K562 (cell line): ENCODE data around the gene C14orf180. TPM values are rescaled to one million over a fixed set of nuclear protein-coding genes. Genes with fewer than 3 reads are reported as not detected.
A peak's percentile ranks its signal among the peaks of the same experiment; 100 is the strongest.

Experiments used
- ATAC-seq: fragments of 200-7000 bp; cut with Tn5 transposase; 3 replicates; pipeline ENCODE4 v1.9.1; 2020; ENCODE audit warnings: moderate library complexity
- BruUV-seq: library from RNA; stranded (reverse); fragments of 400-500 nt; replicated peaks from 2 replicates; lab custom pipeline; 2021; lab: Mats Ljungman, UMichigan
- CTCF ChIA-PET: fragments of 300-600 bp; formaldehyde crosslinking; extraction: SDS; loops from one replicate; lab custom pipeline; 2021; ENCODE audit warnings: low intra/inter-chr PET ratio; lab: Yijun Ruan, JAX
- POLR2A ChIA-PET: fragments of 300-600, 350-650 bp; sonication (Branson Sonifier 250); formaldehyde crosslinking; extraction: SDS; loops from one replicate; lab custom pipeline; 2021; ENCODE audit warnings: antibody characterized with exemption, inconsistent platforms; lab: Yijun Ruan, JAX
- DNase-seq, 4 experiments: peaks; one replicate each; pipeline versions ENCODE4 v3.0.0 to v3.0.0-alpha.2; 2011 to 2018; ENCODE audit warnings: low spot score in 3 of 4, mixed read lengths in 3 of 4; ENCODE audit errors: extremely low read depth in 1 of 4
- FAIRE-seq: peaks from 2 replicates; lab custom pipeline; 2011; peaks lifted over from hg19 to GRCh38; lab: Jason Lieb, UNC
- H2AFZ ChIP-seq: 2 replicates; pipeline ENCODE4 v1.6.0; 2011; ENCODE audit warnings: low read depth, low read length, control low read depth, inconsistent platforms
- H3K27ac ChIP-seq: fragments of 200-600 bp; 3 replicates; pipeline ENCODE4 v1.8.0; 2011; ENCODE audit warnings: low read depth, mild to moderate bottlenecking, control low read depth, inconsistent platforms, low read length, moderate library complexity, mixed read lengths; ENCODE audit errors: extremely low read depth
- H3K27me3 ChIP-seq, 2 experiments: fragments of 300-600 bp in 1 of 2; 2 replicates in 1 of 2; 3 replicates in 1 of 2; pipeline versions ENCODE4 v1.6.0 to v1.8.0; 2011; ENCODE audit warnings: inconsistent platforms in 2 of 2, low read length in 2 of 2, mild to moderate bottlenecking in 1 of 2, mixed read lengths in 1 of 2, moderate library complexity in 1 of 2; ENCODE audit not compliant: control insufficient read depth in 2 of 2, insufficient read depth in 2 of 2
- H3K36me3 ChIP-seq: fragments of 300-600 bp; 3 replicates; pipeline ENCODE4 v1.8.0; 2011; ENCODE audit warnings: mild to moderate bottlenecking, low read length, inconsistent platforms; ENCODE audit not compliant: control insufficient read depth, insufficient read depth
- H3K4me1 ChIP-seq, 2 experiments: fragments of 200-600 bp in 1 of 2; replicated peaks in 1 of 2; 2 replicates in 1 of 2; 3 replicates in 1 of 2; pipeline versions ENCODE4 v1.5.1 to v1.8.0; 2011; ENCODE audit warnings: inconsistent platforms in 2 of 2, low read length in 2 of 2, mild to moderate bottlenecking in 1 of 2, mixed read lengths in 1 of 2, moderate library complexity in 1 of 2; ENCODE audit not compliant: control insufficient read depth in 2 of 2, insufficient read depth in 2 of 2
- H3K4me2 ChIP-seq: 2 replicates; pipeline ENCODE4 v1.6.1; 2011; ENCODE audit warnings: low read length, control low read depth, inconsistent platforms, mixed read lengths; ENCODE audit not compliant: insufficient read depth
- H3K4me3 ChIP-seq: fragments of 200-600 bp; sonication (generic), shearing (Covaris generic); 2 replicates; pipeline ENCODE4 v1.5.1; 2016; ENCODE audit warnings: control low read depth, inconsistent platforms
- H3K79me2 ChIP-seq: fragments of 200-600 bp; 3 replicates; pipeline ENCODE4 v1.8.0; 2011; ENCODE audit warnings: low read length, inconsistent platforms; ENCODE audit not compliant: control insufficient read depth, insufficient read depth
- H3K9ac ChIP-seq, 2 experiments: 2 replicates each; pipeline versions ENCODE4 v1.6.0 to v1.6.1; 2011; ENCODE audit warnings: low read depth in 2 of 2, low read length in 2 of 2, control low read depth in 1 of 2, inconsistent platforms in 1 of 2, mild to moderate bottlenecking in 1 of 2, mixed read lengths in 1 of 2; ENCODE audit not compliant: insufficient read depth in 1 of 2
- H3K9me1 ChIP-seq: one replicate; pipeline ENCODE4 v1.6.0; 2011; ENCODE audit warnings: inconsistent platforms, mild to moderate bottlenecking, low read length, moderate library complexity; ENCODE audit not compliant: control insufficient read depth, insufficient read depth
- H3K9me3 ChIP-seq: replicated peaks from 2 replicates; pipeline ENCODE4 v1.5.1; 2011; ENCODE audit warnings: low read depth, low read length, inconsistent platforms; ENCODE audit not compliant: control insufficient read depth, insufficient read depth
- H4K20me1 ChIP-seq: replicated peaks from 2 replicates; pipeline ENCODE4 v1.6.1; 2011; ENCODE audit warnings: low read length, inconsistent platforms, mixed read lengths; ENCODE audit not compliant: control insufficient read depth, insufficient read depth
- ATF7 ChIP-seq: fragments of 450-650 bp; IDR thresholded peaks from 2 replicates; pipeline ENCODE4 v1.7.1; 2014; ENCODE audit warnings: mild to moderate bottlenecking, moderate library complexity
- CTBP1 ChIP-seq: fragments of 450-650 bp; IDR thresholded peaks from 2 replicates; pipeline ENCODE4 v1.6.1; 2016; ENCODE audit warnings: borderline replicate concordance
- HNRNPL ChIP-seq: fragments of 200-400 bp; formaldehyde crosslinking; IDR thresholded peaks from 2 replicates; pipeline ENCODE4 v1.6.1; 2017; ENCODE audit warnings: low read depth, mild to moderate bottlenecking, low read length
- PRMT5 ChIP-seq: sonication (generic); formaldehyde crosslinking; IDR thresholded peaks from 2 replicates; pipeline ENCODE4 v1.5.0; 2020; ENCODE audit warnings: missing genetic modification reagents
- PURB ChIP-seq: sonication (generic); formaldehyde crosslinking; IDR thresholded peaks from 2 replicates; pipeline ENCODE4 v1.9.0; 2021; ENCODE audit warnings: low read depth, mild to moderate bottlenecking, missing genetic modification reagents
- RBM14 ChIP-seq: fragments of 200-400 bp; formaldehyde crosslinking; IDR thresholded peaks from 2 replicates; pipeline ENCODE4 v1.6.1; 2018; ENCODE audit warnings: low read depth, mild to moderate bottlenecking, low read length, moderate library complexity, borderline replicate concordance; ENCODE audit not compliant: insufficient read depth
- RBM22 ChIP-seq: fragments of 200-400 bp; formaldehyde crosslinking; IDR thresholded peaks from 2 replicates; pipeline ENCODE4 v1.6.1; 2018; ENCODE audit warnings: low read length, low read depth; ENCODE audit not compliant: poor library complexity, severe bottlenecking
- THRAP3 ChIP-seq: fragments of 450-650 bp; IDR thresholded peaks from 2 replicates; pipeline ENCODE4 v1.6.1; 2016; ENCODE audit warnings: mild to moderate bottlenecking, inconsistent platforms, borderline replicate concordance
- ZNF561 ChIP-seq: fragments of 450-650 bp; formaldehyde crosslinking; conservative IDR thresholded peaks from 2 replicates; pipeline ENCODE4 v1.4.0; 2020; ENCODE audit warnings: mild to moderate bottlenecking, moderate library complexity
- WGBS: fragments of 100-300 bp; shearing (Covaris generic); methylation state at CpG from one replicate; pipeline ENCODE4 v1.1.6; 2016; ENCODE audit warnings: low coverage, mixed read lengths; ENCODE audit not compliant: insufficient coverage; ENCODE audit errors: missing lambda C conversion rate; 5-methylcytosine and 5-hydroxymethylcytosine counted together
- in situ Hi-C: fragments of 300-500 bp; cut with MboI; formaldehyde crosslinking; loops from 4 replicates; pipeline ENCODE4 v1.15.0; 2018; ENCODE audit warnings: inconsistent platforms, mixed read lengths
- intact Hi-C: fragments of 100-400 bp; cut with micrococcal nuclease; formaldehyde crosslinking; loops from 2 replicates; pipeline ENCODE4 v1.14.2; 2022
- polyA plus RNA-seq, 8 experiments: library from polyadenylated mRNA; depleted of rRNA in 4 of 8; stranded (reverse) in 5 of 8; unstranded in 3 of 8; fragments of >200 nt; fragmentation: Nextera tagmentation in 2 of 8; fragmentation: Illumina TruSeq in 1 of 8; extraction: Ambion mirVana in 2 of 8; extraction: Trizol in 1 of 8; gene quantifications; 2 replicates each; pipeline versions ENCODE4 v1.2.1 to v1.2.3, GENCODE V29; 2011 to 2014; ENCODE audit warnings: inconsistent platforms in 1 of 8, missing spikeins in 1 of 8
- total RNA-seq, 7 experiments: library from RNA; depleted of rRNA in 6 of 7; stranded (reverse); fragments of >200 nt in 6 of 7; fragmentation: Illumina TruSeq in 2 of 7; extraction: Trizol in 2 of 7; gene quantifications; 2 replicates each; pipeline versions ENCODE4 v1.2.1 to v1.2.3, GENCODE V29; 2011 to 2021; ENCODE audit warnings: low replicate concordance in 1 of 7
- TF ChIP-seq, protein P1 (sequence below): sonication (generic); formaldehyde crosslinking; IDR thresholded peaks from 2 replicates; pipeline ENCODE4 v1.8.0; 2022; ENCODE audit warnings: mild to moderate bottlenecking, missing genetic modification reagents
- TF ChIP-seq, protein P2 (sequence below): fragments of 250-450 bp; sonication (Bioruptor Pico); IDR thresholded peaks from 2 replicates; pipeline ENCODE4 v1.8.0; 2021; ENCODE audit warnings: mild to moderate bottlenecking, moderate library complexity
- TF ChIP-seq, protein P3 (sequence below): sonication (generic); formaldehyde crosslinking; IDR thresholded peaks from 2 replicates; pipeline ENCODE4 v1.8.1; 2023; ENCODE audit warnings: mild to moderate bottlenecking, missing genetic modification reagents

Gene C14orf180
- total and polyA plus RNA-seq, 9 of the 15 experiments (the other 6 are each of a cell fraction or from before 2014, with no cell fraction given) = not detected

DNA sequence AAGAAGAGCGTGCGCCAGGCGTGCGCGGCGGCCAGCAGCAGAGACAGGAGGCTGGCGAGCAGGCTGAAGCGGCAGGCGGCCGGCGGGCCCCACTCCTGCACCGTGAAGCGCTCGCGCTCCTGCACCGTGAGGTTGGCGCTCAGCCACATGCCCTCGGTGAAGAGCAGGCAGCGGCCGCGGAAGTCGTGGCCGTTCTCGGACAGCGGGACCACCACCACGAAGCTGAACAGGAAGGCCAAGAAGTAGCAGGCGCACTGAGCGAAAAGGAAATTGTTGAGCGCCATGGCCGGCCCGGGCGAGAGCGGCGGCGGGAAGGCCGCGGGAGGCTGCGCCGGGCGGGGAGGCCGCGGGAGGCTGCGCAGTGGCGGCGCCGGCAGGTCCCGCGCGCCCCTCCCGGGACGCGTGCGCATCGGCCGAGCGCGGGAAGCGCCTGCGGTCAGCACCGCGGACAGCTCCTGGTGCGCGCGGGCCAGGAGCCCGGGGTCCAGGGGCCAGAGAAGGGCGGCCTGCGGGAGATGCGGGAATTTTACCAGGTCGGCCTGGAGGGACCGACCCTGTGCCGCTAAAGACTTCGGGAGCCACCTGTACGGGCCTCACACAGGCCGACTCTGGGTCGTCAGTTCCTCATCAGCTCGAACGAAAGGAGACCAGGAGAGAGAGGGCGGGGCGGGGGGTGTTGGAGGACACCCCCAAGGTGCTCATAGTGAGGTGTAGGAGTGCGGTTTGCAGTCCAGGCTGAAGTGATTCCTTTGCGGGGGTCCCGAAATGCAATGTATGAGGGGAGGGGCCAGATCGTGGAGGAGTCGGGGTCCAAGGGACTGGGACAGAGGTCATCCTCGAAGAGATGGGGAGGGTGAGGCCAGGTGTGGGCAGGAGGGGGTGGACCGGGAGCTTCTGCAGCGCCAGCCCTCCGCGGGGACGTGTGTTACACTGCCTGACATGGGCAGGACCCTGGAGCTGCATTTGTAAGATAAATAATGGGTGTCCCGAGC lies 25.2 kb downstream of the C14orf180 start, which contains the start of gene TMEM179:
TSS of gene TMEM179 (minus strand) at position 315 of the 992 bp plus-strand sequence. CDS start at position 284, 31 bp downstream.
- ChIA-PET CTCF (no interaction called here), POLR2A (interaction anchor here (0.6 kb wide), 2 partner anchors 9 to 28 kb away, joined by 3 read pairs; no protein-coding TSS in a partner anchor)
- no peak for FAIRE-seq
- WGBS = 11% methylated on average over 25 of the region's 91 CpGs
- H4K20me1 ChIP-seq = no peaks in the 10 kb centered on the region
- no peak within 1 kb of the TSS for H3K4me3 ChIP-seq
- intact Hi-C loops (no loop called here), in situ Hi-C loops (no loop called here)
- no peaks in the 10 kb centered on the region for H3K9me1 ChIP-seq
- peak; percentile 55 to 84 (median 74) for DNase-seq
- H3K9me3 ChIP-seq = no peaks in the 10 kb centered on the region
- H2AFZ ChIP-seq = 0 out of 2 replicates have a peak within 1 kb of the TSS, but pooled peaks have one; percentile 40
- H3K9ac ChIP-seq = no peak within 1 kb of the TSS; a peak in 1 of 4 replicates
- H3K36me3 ChIP-seq = no peaks in the 10 kb centered on the region
- no peak within 1 kb of the TSS for H3K27ac ChIP-seq
- H3K79me2 ChIP-seq = no peaks in the 10 kb centered on the region
- H3K27me3 ChIP-seq = peaks cover 3 to 20% of the 10 kb centered on the region in 2 experiments; a peak in 3 of 5 replicates
- BruUV-seq = no TSS peak
- peaks cover 0 to 15% of the 10 kb centered on the region in 2 experiments; a peak in 2 of 5 replicates for H3K4me1 ChIP-seq
- peak; percentile 97 for ATAC-seq
- peak within 1 kb of the TSS; percentile 11; the same call in 1 of the 2 replicates for H3K4me2 ChIP-seq
- TF ChIP-seq, protein P1, sequence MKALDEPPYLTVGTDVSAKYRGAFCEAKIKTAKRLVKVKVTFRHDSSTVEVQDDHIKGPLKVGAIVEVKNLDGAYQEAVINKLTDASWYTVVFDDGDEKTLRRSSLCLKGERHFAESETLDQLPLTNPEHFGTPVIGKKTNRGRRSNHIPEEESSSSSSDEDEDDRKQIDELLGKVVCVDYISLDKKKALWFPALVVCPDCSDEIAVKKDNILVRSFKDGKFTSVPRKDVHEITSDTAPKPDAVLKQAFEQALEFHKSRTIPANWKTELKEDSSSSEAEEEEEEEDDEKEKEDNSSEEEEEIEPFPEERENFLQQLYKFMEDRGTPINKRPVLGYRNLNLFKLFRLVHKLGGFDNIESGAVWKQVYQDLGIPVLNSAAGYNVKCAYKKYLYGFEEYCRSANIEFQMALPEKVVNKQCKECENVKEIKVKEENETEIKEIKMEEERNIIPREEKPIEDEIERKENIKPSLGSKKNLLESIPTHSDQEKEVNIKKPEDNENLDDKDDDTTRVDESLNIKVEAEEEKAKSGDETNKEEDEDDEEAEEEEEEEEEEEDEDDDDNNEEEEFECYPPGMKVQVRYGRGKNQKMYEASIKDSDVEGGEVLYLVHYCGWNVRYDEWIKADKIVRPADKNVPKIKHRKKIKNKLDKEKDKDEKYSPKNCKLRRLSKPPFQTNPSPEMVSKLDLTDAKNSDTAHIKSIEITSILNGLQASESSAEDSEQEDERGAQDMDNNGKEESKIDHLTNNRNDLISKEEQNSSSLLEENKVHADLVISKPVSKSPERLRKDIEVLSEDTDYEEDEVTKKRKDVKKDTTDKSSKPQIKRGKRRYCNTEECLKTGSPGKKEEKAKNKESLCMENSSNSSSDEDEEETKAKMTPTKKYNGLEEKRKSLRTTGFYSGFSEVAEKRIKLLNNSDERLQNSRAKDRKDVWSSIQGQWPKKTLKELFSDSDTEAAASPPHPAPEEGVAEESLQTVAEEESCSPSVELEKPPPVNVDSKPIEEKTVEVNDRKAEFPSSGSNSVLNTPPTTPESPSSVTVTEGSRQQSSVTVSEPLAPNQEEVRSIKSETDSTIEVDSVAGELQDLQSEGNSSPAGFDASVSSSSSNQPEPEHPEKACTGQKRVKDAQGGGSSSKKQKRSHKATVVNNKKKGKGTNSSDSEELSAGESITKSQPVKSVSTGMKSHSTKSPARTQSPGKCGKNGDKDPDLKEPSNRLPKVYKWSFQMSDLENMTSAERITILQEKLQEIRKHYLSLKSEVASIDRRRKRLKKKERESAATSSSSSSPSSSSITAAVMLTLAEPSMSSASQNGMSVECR = no peak
- TF ChIP-seq ATF7 (no peak), RBM14 (no peak), ZNF561 (CRISPR knock-in tag) (no peak), PURB (no peak), RBM22 (no peak), CTBP1 (peak; percentile 29; the same call in 1 of the 2 replicates), HNRNPL (no peak), PRMT5 (CRISPR knock-in tag) (peak; percentile 67; the same call in 1 of the 2 replicates), THRAP3 (no peak)
- TF ChIP-seq, protein P2, sequence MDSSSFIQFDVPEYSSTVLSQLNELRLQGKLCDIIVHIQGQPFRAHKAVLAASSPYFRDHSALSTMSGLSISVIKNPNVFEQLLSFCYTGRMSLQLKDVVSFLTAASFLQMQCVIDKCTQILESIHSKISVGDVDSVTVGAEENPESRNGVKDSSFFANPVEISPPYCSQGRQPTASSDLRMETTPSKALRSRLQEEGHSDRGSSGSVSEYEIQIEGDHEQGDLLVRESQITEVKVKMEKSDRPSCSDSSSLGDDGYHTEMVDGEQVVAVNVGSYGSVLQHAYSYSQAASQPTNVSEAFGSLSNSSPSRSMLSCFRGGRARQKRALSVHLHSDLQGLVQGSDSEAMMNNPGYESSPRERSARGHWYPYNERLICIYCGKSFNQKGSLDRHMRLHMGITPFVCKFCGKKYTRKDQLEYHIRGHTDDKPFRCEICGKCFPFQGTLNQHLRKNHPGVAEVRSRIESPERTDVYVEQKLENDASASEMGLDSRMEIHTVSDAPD (CRISPR knock-in tag) = no peak
- TF ChIP-seq, protein P3, sequence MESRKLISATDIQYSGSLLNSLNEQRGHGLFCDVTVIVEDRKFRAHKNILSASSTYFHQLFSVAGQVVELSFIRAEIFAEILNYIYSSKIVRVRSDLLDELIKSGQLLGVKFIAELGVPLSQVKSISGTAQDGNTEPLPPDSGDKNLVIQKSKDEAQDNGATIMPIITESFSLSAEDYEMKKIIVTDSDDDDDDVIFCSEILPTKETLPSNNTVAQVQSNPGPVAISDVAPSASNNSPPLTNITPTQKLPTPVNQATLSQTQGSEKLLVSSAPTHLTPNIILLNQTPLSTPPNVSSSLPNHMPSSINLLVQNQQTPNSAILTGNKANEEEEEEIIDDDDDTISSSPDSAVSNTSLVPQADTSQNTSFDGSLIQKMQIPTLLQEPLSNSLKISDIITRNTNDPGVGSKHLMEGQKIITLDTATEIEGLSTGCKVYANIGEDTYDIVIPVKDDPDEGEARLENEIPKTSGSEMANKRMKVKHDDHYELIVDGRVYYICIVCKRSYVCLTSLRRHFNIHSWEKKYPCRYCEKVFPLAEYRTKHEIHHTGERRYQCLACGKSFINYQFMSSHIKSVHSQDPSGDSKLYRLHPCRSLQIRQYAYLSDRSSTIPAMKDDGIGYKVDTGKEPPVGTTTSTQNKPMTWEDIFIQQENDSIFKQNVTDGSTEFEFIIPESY (CRISPR knock-in tag) = no peak
